ENCODE data around the gene CHRM5. TPM values are rescaled to one million over a fixed set of nuclear protein-coding genes. Genes with fewer than 3 reads are reported as not detected.

CHRM5 gene
- total and polyA plus RNA-seq, 2 donors (not counting 1 experiment from before 2014, with no cell fraction given) = not detected

DNA sequence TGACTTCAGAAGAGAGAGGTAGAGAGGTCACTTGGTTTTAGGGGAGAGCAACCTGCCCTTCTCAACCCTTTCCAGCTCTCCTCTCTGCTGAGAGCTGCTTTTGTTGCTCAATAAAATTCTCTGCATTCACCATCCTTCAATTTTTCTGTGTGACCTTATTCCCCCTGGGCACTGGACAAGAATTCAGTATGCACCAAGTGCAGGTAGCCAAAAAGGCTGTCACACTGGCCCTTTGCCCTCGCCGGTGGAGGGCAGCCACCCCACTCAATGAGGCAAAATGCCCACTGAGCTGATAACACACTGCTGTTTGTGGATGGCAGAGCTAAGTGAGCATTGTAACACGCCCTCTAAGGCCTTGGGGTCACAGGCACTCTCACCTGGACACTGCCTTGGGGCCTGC is 146.4 kb downstream of the CHRM5 start:
- H3K27me3 Mint-ChIP-seq = peaks cover 24% of the 10 kb centered on the region
- Histone ChIP-seq H2AFZ (ENCODE audit: insufficient read depth, low read depth, low read length, poor library complexity, severe bottlenecking) (no peak overlapping the region), H3K4me1 (ENCODE audit: control insufficient read depth in 2 of 2, insufficient read depth in 2 of 2, low read length in 2 of 2) (no peaks in the 10 kb centered on the region), H3K9me3 (ENCODE audit: control extremely low read depth in 1 of 3, control insufficient read depth in 2 of 3, insufficient read depth in 1 of 3, low read length in 2 of 3) (no peaks in the 10 kb centered on the region), H4K20me1 (ENCODE audit: control insufficient read depth, insufficient read depth, low read length, poor library complexity, severe bottlenecking) (no peaks in the 10 kb centered on the region), H3K27ac (ENCODE audit: low read length in 2 of 2) (no peak overlapping the region), H3K9ac (ENCODE audit: low read length) (no peak overlapping the region), H3K4me3 (ENCODE audit: control extremely low read depth in 1 of 5, extremely low read depth in 1 of 5, insufficient read depth in 1 of 5, low read depth in 2 of 5, low read length in 4 of 5) (no peak overlapping the region), H3K4me2 (replicated peaks; ENCODE audit: low read depth, low read length, poor library complexity, severe bottlenecking) (no peak overlapping the region), H3K36me3 (replicated peaks in 1 of 2; ENCODE audit: control extremely low read depth in 1 of 2, control insufficient read depth in 1 of 2, extremely low read depth in 1 of 2, insufficient read depth in 2 of 2, low read length in 1 of 2) (no peaks in the 10 kb centered on the region), H3K27me3 (replicated peaks in 1 of 4; ENCODE audit: control extremely low read depth in 1 of 4, control insufficient read depth in 3 of 4, insufficient read depth in 4 of 4, low read length in 3 of 4) (peaks cover 0 to 6% (median 0%) of the 10 kb centered on the region in 4 experiments), H3K79me2 (ENCODE audit: control insufficient read depth, insufficient read depth, low read length) (no peaks in the 10 kb centered on the region)
- TF ChIP-seq, protein P1, sequence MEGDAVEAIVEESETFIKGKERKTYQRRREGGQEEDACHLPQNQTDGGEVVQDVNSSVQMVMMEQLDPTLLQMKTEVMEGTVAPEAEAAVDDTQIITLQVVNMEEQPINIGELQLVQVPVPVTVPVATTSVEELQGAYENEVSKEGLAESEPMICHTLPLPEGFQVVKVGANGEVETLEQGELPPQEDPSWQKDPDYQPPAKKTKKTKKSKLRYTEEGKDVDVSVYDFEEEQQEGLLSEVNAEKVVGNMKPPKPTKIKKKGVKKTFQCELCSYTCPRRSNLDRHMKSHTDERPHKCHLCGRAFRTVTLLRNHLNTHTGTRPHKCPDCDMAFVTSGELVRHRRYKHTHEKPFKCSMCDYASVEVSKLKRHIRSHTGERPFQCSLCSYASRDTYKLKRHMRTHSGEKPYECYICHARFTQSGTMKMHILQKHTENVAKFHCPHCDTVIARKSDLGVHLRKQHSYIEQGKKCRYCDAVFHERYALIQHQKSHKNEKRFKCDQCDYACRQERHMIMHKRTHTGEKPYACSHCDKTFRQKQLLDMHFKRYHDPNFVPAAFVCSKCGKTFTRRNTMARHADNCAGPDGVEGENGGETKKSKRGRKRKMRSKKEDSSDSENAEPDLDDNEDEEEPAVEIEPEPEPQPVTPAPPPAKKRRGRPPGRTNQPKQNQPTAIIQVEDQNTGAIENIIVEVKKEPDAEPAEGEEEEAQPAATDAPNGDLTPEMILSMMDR (IDR thresholded peaks at IDR 0.05) = no peak
- no peak for TF ChIP-seq EZH2 (IDR thresholded peaks at IDR 0.05; ENCODE audit: borderline replicate concordance, insufficient read depth, low read depth, low read length, poor library complexity, severe bottlenecking)
- intact Hi-C loops (cut with micrococcal nuclease) = no loop called here
- POLR2A ChIA-PET = no interaction called here
- H3K4me3 Mint-ChIP-seq = no peak overlapping the region
- 90% methylated on average over 3 of the region's 3 CpGs for WGBS (ENCODE audit: insufficient coverage)
- H3K27ac Mint-ChIP-seq = no peak overlapping the region
- no peak for ATAC-seq (ENCODE audit: low read depth)
- no peaks in the 10 kb centered on the region for H3K9me3 Mint-ChIP-seq (ENCODE audit: insufficient read depth)
- no peak for DNase-seq
- no peaks in the 10 kb centered on the region for H3K4me1 Mint-ChIP-seq
- CTCF ChIA-PET = interaction anchor here (1.9 kb wide), 1 partner anchor 95 kb away, joined by 7 read pairs; the partner anchor contains the start of gene KATNBL1

DNA sequence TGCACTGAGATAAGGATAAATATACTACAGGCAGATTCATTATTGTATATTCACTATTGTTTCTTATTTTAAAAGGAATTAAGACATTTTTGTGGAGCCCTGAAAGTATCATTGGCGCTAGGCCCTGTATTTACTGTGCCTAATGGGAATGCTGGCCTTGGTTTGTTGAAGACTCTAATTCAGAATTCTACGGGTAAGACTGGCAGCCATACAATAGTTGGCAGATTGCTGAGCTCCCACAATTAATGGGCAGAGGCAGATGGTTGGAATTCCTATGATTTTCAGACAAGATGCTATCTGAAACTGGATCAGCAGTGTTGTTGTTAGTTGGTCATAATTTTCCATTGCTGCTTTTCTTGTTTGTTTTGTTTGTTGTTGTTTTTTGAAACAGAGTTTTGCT is 148.3 kb downstream of the CHRM5 start:
- Histone ChIP-seq H2AFZ (ENCODE audit: insufficient read depth, low read depth, low read length, poor library complexity, severe bottlenecking) (no peak overlapping the region), H3K4me1 (ENCODE audit: control insufficient read depth in 2 of 2, insufficient read depth in 2 of 2, low read length in 2 of 2) (no peaks in the 10 kb centered on the region), H3K79me2 (ENCODE audit: control insufficient read depth, insufficient read depth, low read length) (no peaks in the 10 kb centered on the region), H3K4me3 (ENCODE audit: control extremely low read depth in 1 of 5, extremely low read depth in 1 of 5, insufficient read depth in 1 of 5, low read depth in 2 of 5, low read length in 4 of 5) (no peak overlapping the region), H3K36me3 (replicated peaks in 1 of 2; ENCODE audit: control extremely low read depth in 1 of 2, control insufficient read depth in 1 of 2, extremely low read depth in 1 of 2, insufficient read depth in 2 of 2, low read length in 1 of 2) (no peaks in the 10 kb centered on the region), H3K4me2 (replicated peaks; ENCODE audit: low read depth, low read length, poor library complexity, severe bottlenecking) (no peak overlapping the region), H3K27ac (ENCODE audit: low read length in 2 of 2) (no peak overlapping the region), H3K9me3 (ENCODE audit: control extremely low read depth in 1 of 3, control insufficient read depth in 2 of 3, insufficient read depth in 1 of 3, low read length in 2 of 3) (no peaks in the 10 kb centered on the region), H3K9ac (ENCODE audit: low read length) (no peak overlapping the region), H3K27me3 (replicated peaks in 1 of 4; ENCODE audit: control extremely low read depth in 1 of 4, control insufficient read depth in 3 of 4, insufficient read depth in 4 of 4, low read length in 3 of 4) (peaks cover 0 to 6% (median 0%) of the 10 kb centered on the region in 4 experiments), H4K20me1 (ENCODE audit: control insufficient read depth, insufficient read depth, low read length, poor library complexity, severe bottlenecking) (no peaks in the 10 kb centered on the region)
- H3K9me3 Mint-ChIP-seq (ENCODE audit: insufficient read depth) = no peaks in the 10 kb centered on the region
- H3K27ac Mint-ChIP-seq = no peak overlapping the region
- DNase-seq (no peak), ATAC-seq (ENCODE audit: low read depth) (no peak)
- H3K4me1 Mint-ChIP-seq = no peaks in the 10 kb centered on the region
- ChIA-PET POLR2A (no interaction called here), CTCF (no interaction called here)
- 100% methylated on average over 2 of the region's 2 CpGs for WGBS (ENCODE audit: insufficient coverage)
- H3K27me3 Mint-ChIP-seq = peaks cover 35% of the 10 kb centered on the region
- no peak overlapping the region for H3K4me3 Mint-ChIP-seq
- no peak for TF ChIP-seq EZH2 (IDR thresholded peaks at IDR 0.05; ENCODE audit: borderline replicate concordance, insufficient read depth, low read depth, low read length, poor library complexity, severe bottlenecking)
- TF ChIP-seq, protein P1 (IDR thresholded peaks at IDR 0.05) = no peak
- intact Hi-C loops (cut with micrococcal nuclease) = no loop called here

Other genes with a start within 250 kb of the CHRM5 start
- 6.8 and 8.2 TPM in 2 replicates for gene AVEN, start 70.7 kb downstream of the CHRM5 start, total RNA-seq
- gene AVEN, start 70.7 kb downstream of the CHRM5 start, polyA plus RNA-seq = 1.8 and 2.9 TPM in 2 replicates
- gene EMC7, start 133.4 kb downstream of the CHRM5 start, total RNA-seq = 28.8 and 29.9 TPM in 2 replicates
- gene EMC7, start 133.4 kb downstream of the CHRM5 start, polyA plus RNA-seq = 18.4 and 23.3 TPM in 2 replicates
- 5.2 and 5.6 TPM in 2 replicates for gene PGBD4, start 133.6 kb downstream of the CHRM5 start, total RNA-seq
- gene PGBD4, start 133.6 kb downstream of the CHRM5 start, polyA plus RNA-seq = 2.5 and 4.9 TPM in 2 replicates
- gene KATNBL1, start 241.6 kb downstream of the CHRM5 start, total RNA-seq = 54.8 and 57.8 TPM in 2 replicates
- gene KATNBL1, start 241.6 kb downstream of the CHRM5 start, polyA plus RNA-seq = 22.1 and 35.8 TPM in 2 replicates

All from B cell (primary cell).